GM21381 (cell line): Measurements from ENCODE around the gene SLC6A9.

Experiments used
- ATAC-seq: cut with Tn5 transposase; IDR thresholded peaks from one replicate; pipeline ENCODE4 v1.9.1; 2021; ENCODE audit warnings: mild to moderate bottlenecking, moderate library complexity; ENCODE audit not compliant: unreplicated experiment

Gene SLC6A9

GRCh38 chr1:44029911-44030604, 1.2 kb downstream of the SLC6A9 start:
- ATAC-seq: peak; percentile 80

GRCh38 chr1:44029260-44029910, 1.9 kb downstream of the SLC6A9 start:
- peak; percentile 11 for ATAC-seq

- no peak for ATAC-seq
Observed at GRCh38 chr1:44027320-44027719, 3.9 kb downstream of the SLC6A9 start.

- ATAC-seq: no peak
Observed at GRCh38 chr1:44025816-44026215, 5.4 kb downstream of the SLC6A9 start.

GRCh38 chr1:44024903-44025525, 6.2 kb downstream of the SLC6A9 start:
- no peak for ATAC-seq

- no peak for ATAC-seq
Observed at GRCh38 chr1:44024031-44024902, 7.0 kb downstream of the SLC6A9 start.

GRCh38 chr1:44021581-44022321, 9.5 kb downstream of the SLC6A9 start:
- ATAC-seq: no peak

- no peak for ATAC-seq
Observed at GRCh38 chr1:44021156-44021555, 10.1 kb downstream of the SLC6A9 start.

- no peak for ATAC-seq
Observed at GRCh38 chr1:44020464-44020863, 10.8 kb downstream of the SLC6A9 start.

GRCh38 chr1:44019466-44019948, 11.8 kb downstream of the SLC6A9 start:
- no peak for ATAC-seq

GRCh38 chr1:44016890-44017400, 14.3 kb downstream of the SLC6A9 start:
- no peak for ATAC-seq

- ATAC-seq: no peak
Observed at GRCh38 chr1:44016041-44016889, 15.0 kb downstream of the SLC6A9 start.

GRCh38 chr1:44015206-44015605, 16.1 kb downstream of the SLC6A9 start:
- no peak for ATAC-seq

GRCh38 chr1:44014365-44015104, 16.7 kb downstream of the SLC6A9 start:
- no peak for ATAC-seq

GRCh38 chr1:44013949-44014348, 17.3 kb downstream of the SLC6A9 start:
- ATAC-seq: no peak

- ATAC-seq: no peak
Observed at GRCh38 chr1:44012941-44013609, 18.2 kb downstream of the SLC6A9 start.

GRCh38 chr1:44012404-44012803, 18.9 kb downstream of the SLC6A9 start:
- no peak for ATAC-seq

- ATAC-seq: no peak
Observed at GRCh38 chr1:44010935-44011471, 20.3 kb downstream of the SLC6A9 start.
